Central memory CD4-positive, alpha-beta T cell (primary cell): ENCODE data around the gene THUMPD3.

ENCODE experiments used
- DNase-seq: peaks from one replicate; pipeline ENCODE4 v3.0.0; 2022

Gene THUMPD3

GRCh38 chr3:9422712-9423424, 60.0 kb downstream of the THUMPD3 start:
- peak; percentile 36 for DNase-seq

- no peak for DNase-seq
Measured at GRCh38 chr3:9428411-9428810, 65.6 kb downstream of the THUMPD3 start.

- no peak for DNase-seq
Measured at GRCh38 chr3:9430733-9431132, 67.9 kb downstream of the THUMPD3 start.

GRCh38 chr3:9433627-9434521, 71.0 kb downstream of the THUMPD3 start:
- no peak for DNase-seq

GRCh38 chr3:9435316-9435715, 72.5 kb downstream of the THUMPD3 start:
- DNase-seq: no peak
